GM18909 (cell line): ENCODE data around the gene TRIM3.

Experiments used
- ATAC-seq: cut with Tn5 transposase; IDR thresholded peaks from one replicate; pipeline ENCODE4 v1.9.1; 2021; ENCODE audit warnings: mild to moderate bottlenecking; ENCODE audit not compliant: unreplicated experiment, poor library complexity

Gene TRIM3

DNA sequence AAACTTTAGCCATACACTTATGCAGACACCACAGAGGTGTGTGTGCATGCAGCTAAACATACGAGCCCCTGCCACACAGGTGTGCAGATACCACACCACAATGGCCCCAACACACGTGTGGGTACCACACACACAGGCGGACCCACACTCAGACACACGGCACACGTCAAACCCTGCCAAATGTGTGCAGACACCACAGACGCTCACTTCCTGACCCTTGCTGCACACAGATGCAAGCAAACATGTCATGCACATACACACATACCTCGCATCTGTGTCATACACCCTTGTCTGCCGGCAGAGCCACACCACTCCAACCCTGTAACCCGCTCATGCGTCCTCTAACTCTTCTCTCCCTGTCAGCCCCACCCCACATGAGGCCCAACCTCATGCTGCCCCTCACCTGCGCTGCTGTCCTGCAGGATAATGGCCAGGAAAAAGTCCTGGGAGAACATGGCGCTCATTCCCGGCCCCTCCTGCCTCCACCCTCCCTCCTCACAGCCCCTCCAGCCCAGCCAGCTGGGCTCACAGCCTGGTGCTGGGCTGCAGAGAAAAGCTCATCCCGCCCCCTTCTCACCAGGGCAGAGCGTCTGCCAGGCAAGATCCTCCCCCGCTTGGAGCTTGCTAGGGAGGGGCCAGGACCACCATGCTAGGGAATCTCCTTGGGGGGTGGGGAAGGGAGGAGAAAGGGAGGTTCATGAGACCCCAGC lies 69.2 kb downstream of the TRIM3 start:
- ATAC-seq, result no peak

GRCh38 chr11:6403539-6403938 lies 70.2 kb downstream of the TRIM3 start:
- ATAC-seq, result no peak

DNA sequence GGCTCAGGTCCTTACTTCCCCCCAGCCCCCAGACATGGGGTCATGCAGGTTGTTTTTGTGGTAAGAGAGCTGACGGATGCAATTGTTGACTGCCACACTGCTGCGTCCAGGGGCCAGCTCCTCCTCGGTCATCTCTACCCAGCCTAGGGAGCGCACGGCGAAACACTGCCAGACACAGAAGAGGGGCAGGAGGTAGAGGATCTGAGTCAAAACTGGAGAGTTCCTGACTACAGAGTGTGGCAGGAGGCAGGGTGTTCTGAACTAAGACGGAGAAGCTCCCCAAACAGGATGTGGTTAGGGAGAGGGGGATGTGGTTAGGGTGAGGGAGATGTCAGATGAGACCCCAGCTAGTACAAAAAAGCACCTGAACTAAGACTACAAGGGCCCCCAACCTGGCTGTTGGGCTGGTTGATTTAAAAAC lies 71.2 kb downstream of the TRIM3 start:
- ATAC-seq, result peak; percentile 93

DNA sequence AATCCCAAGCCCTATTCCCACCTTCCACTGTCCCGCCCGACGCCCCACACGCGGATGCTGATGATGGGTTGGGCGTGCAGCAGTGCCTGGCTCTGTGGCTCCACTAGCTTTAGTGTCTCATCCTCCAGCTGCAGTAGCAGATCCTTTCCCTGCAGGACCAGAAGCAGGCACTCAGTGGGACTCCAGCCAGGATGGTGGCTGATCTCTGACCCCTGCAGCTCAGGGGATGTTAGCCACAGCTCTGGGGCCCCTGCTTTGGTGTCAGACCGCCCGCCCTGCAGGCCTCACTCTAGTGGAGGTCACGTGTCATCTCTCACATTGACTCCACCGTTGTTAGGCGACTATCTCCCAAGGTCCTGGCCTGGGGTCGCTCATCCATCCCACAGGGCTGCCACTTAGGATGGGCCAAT lies 71.7 kb downstream of the TRIM3 start:
- ATAC-seq, result peak; percentile 48

- no peak for ATAC-seq
Observed at GRCh38 chr11:6401464-6401863, 72.3 kb downstream of the TRIM3 start.

DNA sequence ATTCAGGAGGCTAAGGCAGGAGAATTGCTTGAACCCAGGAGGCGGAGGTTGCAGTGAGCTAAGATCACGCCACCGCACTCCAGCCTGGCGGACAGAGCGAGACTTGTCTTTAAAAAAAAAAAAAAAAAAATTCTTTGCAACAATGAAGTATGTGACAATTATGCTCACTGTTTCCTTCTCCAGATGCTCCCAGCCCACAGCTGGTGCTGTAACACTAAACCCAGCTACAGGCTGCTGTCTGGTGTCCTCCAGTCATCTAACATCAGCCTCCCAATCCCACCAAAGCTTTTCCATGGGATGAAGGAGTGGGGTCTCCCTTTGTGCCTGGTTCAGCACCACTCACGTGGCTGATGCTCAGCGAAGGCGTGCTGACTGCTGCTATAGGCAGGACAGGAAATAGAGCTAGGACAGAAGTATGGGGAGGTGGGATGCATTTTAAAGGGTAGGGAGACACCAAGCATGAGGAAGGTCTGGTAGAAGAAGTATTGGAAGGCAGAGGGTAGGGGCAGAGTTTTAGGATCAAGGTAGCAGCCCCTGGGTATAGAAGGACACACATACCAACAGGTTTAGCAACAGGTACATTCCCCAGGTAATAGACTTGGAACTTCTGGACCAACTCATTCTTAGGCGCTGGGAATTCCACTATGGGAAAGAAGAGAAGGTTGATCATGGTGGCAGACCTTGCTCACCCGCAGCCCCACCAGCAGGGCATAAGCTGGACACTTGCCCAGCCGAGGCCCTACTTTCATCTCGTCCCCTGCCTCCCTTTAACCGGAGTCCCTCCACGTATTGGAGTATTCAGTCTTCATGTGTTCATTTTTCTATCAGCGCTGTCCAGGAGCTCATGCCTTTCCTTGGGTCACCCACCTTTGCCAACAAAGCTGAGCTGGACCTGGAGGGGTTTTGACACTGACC lies 73.1 kb downstream of the TRIM3 start:
- ATAC-seq, result no peak
